ENCODE results near the gene FMNL2. TPM values are rescaled to one million over a fixed set of nuclear protein-coding genes. Genes with fewer than 3 reads are reported as not detected.

FMNL2 gene
- total and polyA plus RNA-seq, 12 donors: 3.3 to 16.0 (median 4.5) TPM

- no peaks in the 10 kb centered on the region for H3K36me3 ChIP-seq
- H3K27me3 ChIP-seq: no peaks in the 10 kb centered on the region
- no peaks in the 10 kb centered on the region for H3K9me3 ChIP-seq
- WGBS, 2 donors: 59 to 62% methylated on average over 5 of the region's 5 CpGs
- H3K4me3 ChIP-seq: no peak overlapping the region
- intact Hi-C loops (cut with DNase I): no loop called here
- DNase-seq (no peak), ATAC-seq (no peak)
- no peak for TF ChIP-seq CTCF (IDR thresholded peaks at IDR 0.05)
- H3K27ac ChIP-seq: no peak overlapping the region
- H3K4me1 ChIP-seq: peaks cover 0 to 49% (median 24%) of the 10 kb centered on the region in 9 donors
These were observed 113.6 kb downstream of the FMNL2 start for GRCh38 chr2:152448606-152449005.

GRCh38 chr2:152449578-152449977, 114.6 kb downstream of the FMNL2 start:
- intact Hi-C loops (cut with DNase I): no loop called here
- WGBS, 2 donors: 86 to 95% methylated on average over 3 of the region's 3 CpGs
- Histone ChIP-seq H3K9me3 (no peaks in the 10 kb centered on the region), H3K27ac (no peak overlapping the region), H3K36me3 (no peaks in the 10 kb centered on the region), H3K27me3 (no peaks in the 10 kb centered on the region), H3K4me3 (no peak overlapping the region), H3K4me1 (peaks cover 0 to 40% (median 15%) of the 10 kb centered on the region in 9 donors)
- DNase-seq: no peak
- no peak for TF ChIP-seq CTCF (IDR thresholded peaks at IDR 0.05)
- no peak for ATAC-seq

GRCh38 chr2:152450176-152450575, 115.2 kb downstream of the FMNL2 start:
- no peaks in the 10 kb centered on the region for H3K27me3 ChIP-seq
- no peaks in the 10 kb centered on the region for H3K9me3 ChIP-seq
- H3K4me3 ChIP-seq: no peak overlapping the region
- DNase-seq (no peak), ATAC-seq (no peak)
- intact Hi-C loops (cut with DNase I): no loop called here
- no peak overlapping the region for H3K27ac ChIP-seq
- 96 to 98% methylated on average over 4 of the region's 4 CpGs for WGBS, 2 donors
- no peak for TF ChIP-seq CTCF (IDR thresholded peaks at IDR 0.05)
- peaks cover 0 to 34% (median 11%) of the 10 kb centered on the region in 9 donors for H3K4me1 ChIP-seq
- no peaks in the 10 kb centered on the region for H3K36me3 ChIP-seq

- Histone ChIP-seq H3K27ac (no peak overlapping the region), H3K4me1 (peaks cover 0 to 11% (median 0%) of the 10 kb centered on the region in 9 donors), H3K9me3 (no peaks in the 10 kb centered on the region), H3K27me3 (no peaks in the 10 kb centered on the region), H3K4me3 (no peak overlapping the region), H3K36me3 (no peaks in the 10 kb centered on the region)
- DNase-seq (no peak), ATAC-seq (no peak)
- intact Hi-C loops (cut with DNase I): no loop called here
- no peak for TF ChIP-seq CTCF (IDR thresholded peaks at IDR 0.05)
- WGBS, 2 donors: 85 to 86% methylated on average over 13 of the region's 13 CpGs
These were observed 117.4 kb downstream of the FMNL2 start for GRCh38 chr2:152452256-152452973.
